MV-4-11 (cell line): ENCODE measurements around the gene KCTD1.
A peak's percentile ranks its signal among the peaks of the same experiment; 100 is the strongest.

Source experiments
- DNase-seq: peaks from one replicate; lab custom pipeline; 2025; lab: John Stamatoyannopoulos, UW

Gene KCTD1

GRCh38 chr18:26549263-26550094 lies 1.1 kb upstream of the KCTD1 start:
- DNase-seq = no peak

DNA sequence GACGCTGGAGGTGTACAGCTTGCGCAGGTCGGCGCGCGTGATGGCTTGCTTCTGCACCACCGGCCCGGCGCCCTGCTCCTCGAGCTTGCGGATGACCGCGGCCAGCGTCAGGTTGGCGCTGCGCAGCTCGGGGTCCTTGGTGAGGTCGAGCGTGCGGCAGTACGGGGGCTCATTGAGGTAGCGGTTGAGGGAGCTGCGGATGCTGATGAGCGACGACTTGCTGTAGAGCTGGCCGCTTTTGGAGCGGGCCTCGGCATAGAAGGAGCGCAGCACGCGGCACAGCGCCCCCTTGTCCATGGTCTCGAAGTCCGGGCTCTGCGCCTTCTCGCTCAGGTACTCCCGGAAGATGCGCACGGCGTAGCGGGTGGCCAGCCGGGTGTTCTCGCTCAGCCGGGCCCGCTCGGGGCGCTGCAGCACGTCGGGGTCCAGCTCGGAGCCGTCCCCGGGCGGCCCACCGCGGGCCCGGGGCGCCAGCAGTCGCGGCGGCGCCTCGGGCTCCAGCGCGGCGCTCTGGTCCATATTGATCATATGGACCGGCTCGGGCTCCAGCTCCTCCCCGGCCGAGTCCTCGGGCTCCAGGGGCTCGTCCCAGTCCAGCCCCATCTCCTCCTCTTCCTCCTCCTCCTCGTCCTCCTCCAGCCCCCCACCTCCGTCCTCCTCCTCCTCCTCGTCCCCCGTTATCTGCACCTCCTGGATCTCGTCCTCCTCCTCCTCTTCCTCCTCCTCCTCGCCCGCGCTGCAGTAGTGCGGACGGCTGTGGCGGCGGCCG lies 523 bp downstream of the KCTD1 start:
- DNase-seq = no peak

- DNase-seq = no peak
Measured at GRCh38 chr18:26546875-26547645, 1.3 kb downstream of the KCTD1 start.

- no peak for DNase-seq
Measured at GRCh38 chr18:26546170-26546874, 2.0 kb downstream of the KCTD1 start.

- no peak for DNase-seq
Measured at GRCh38 chr18:26545335-26546123, 2.8 kb downstream of the KCTD1 start.

- DNase-seq = no peak
Measured at GRCh38 chr18:26544451-26544850, 3.9 kb downstream of the KCTD1 start.

- DNase-seq = no peak
Measured at GRCh38 chr18:26543373-26543772, 5.0 kb downstream of the KCTD1 start.

- DNase-seq = peak; percentile 43
Measured at GRCh38 chr18:26540043-26540628, 8.2 kb downstream of the KCTD1 start.

DNA sequence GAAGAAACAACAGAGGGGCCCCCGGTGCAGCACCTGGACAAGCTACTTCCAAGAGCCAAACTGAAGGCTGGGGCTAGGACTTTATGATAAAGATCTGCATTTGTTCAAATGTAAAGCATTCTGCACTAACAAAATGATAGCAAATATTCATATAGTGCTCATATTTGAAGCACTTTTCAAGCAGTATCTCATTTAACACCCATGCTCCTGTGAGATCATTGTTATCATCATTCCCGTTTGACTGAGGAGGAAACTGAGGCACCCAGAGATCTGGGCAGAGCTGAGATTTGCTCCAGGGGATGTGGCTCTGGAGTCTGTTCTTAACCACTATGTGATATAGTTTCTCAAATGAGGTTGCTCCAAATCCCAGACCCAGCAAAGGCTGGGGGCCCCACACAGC lies 9.8 kb downstream of the KCTD1 start:
- DNase-seq = no peak

- DNase-seq = no peak
Measured at GRCh38 chr18:26536664-26537063, 11.7 kb downstream of the KCTD1 start.

DNA sequence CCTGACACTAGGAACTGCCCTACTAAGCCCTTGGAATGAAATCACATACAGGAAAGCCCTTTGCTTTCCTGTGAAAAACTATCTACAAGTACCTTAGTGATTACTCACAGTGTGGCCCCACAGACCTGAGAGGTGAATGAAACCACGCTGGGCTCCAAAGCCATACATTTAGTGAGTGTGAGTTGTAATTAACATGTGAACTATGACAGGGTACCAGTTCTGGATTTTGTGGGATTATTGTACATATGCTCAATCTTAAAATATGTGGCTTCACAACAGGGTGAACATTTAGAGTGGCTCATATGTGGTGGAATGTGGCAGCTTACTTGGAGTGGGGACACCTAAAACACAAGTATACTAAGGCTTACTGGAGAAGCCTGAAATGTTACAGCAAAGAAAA lies 12.3 kb downstream of the KCTD1 start:
- DNase-seq = no peak

DNA sequence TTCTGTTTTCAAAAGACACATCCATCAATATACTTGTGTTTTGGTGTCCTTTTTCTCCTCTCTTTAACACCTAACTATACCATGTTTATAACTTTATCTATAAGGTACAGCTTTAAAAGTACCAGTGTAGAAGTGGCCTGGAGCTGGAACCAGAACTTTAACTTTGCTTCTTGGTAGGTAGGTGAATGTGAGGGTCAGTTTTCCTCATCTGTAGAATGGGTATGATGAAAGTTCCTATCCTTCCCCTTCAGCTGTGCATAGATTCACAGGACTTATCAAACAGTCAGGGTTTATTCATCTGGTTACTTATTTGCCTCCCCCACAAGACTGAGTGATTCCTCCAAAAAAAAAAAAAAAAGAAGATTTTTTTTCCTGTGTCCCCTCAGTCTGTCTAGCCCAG lies 12.7 kb downstream of the KCTD1 start:
- no peak for DNase-seq

DNA sequence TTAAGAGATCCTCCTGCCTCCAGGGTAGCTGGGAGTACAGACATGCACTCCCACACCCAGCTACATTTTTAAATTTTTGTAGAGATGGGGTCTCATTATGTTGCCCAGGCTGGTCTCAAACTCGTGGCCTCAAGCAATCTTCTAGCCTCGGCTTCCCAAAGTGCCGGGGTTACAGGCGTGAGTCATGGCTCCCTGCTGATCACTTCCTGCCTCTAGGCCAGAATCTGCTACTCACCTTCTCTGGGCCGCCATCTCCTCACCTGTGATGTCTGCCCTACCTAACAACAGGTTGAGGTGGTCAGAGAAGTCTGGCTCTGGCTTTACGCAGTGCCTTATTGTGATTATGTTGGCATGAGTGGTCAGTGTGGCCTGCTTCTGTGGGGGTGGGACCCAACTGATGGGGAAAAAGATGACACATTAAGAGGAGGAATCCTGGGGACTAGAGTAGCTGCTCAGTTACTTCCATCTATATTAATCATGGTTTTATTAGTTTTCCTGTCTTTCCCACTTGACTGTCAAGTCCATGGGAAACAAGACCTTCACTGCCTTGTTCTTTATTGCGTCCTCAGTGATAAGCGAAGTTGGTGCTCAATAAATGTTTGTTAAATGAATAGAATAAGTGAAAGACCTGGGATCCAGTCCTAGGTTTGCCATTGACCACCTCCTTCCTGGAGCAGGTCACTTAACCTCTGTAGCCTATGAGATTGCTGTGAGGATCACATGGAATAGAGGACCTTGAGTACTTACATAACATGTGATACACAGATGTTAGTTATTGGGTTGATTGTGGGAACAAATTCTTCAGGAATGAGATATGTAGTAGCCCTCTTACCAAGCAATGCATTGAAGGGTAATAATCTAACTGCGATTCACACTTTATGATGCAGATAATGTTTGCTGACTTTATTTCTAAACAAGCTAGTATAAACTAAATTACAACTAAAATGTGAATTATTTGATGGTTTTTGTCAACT lies 15.7 kb downstream of the KCTD1 start:
- DNase-seq = no peak

DNA sequence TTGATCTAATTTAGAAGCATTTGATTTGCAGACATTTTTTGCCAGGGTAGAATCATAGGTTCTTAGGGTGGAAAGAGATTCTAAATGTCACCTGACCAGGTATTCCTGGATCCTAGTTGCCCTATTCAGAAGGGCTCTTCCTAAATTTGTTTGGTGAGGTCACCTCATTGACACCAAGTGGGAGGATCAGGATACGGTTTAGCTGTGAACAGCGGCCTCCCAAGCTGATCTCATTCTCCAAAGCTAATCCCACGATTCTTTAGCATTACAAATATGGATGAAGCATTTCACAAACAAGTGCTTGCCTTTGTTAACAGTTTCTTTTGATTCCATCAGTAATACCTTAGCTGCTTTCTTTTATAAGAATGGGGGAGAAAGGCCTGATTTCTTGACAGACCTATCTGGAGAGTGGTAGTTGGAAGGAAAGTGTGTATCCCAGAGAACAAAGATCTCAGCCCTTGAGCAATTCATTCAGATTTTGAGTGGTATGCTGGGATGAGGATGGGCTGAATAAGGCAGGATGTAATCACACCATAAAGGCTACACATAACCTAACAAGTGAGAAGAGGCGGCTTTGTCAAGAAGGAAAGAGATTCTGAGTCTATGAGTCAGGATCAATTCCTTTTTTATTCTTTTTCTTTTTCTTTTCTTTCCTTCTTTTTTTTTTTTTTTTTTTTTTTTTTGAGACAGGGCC lies 16.6 kb downstream of the KCTD1 start:
- DNase-seq = no peak

DNA sequence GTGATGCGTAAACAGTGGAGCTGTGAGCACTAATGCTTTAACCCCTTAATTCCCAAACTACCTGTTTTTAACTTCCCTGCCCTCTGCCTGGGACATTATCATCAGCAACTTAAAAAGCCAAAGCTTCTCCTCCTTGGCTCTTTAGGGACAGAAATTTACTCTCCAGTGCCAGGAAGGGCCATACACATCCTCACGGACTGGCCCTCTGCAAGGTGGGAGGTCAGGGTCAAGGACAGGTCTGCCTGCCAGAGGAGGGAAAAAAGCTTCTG lies 21.5 kb downstream of the KCTD1 start:
- no peak for DNase-seq

GRCh38 chr18:26526128-26526965 lies 22.0 kb downstream of the KCTD1 start:
- no peak for DNase-seq

DNA sequence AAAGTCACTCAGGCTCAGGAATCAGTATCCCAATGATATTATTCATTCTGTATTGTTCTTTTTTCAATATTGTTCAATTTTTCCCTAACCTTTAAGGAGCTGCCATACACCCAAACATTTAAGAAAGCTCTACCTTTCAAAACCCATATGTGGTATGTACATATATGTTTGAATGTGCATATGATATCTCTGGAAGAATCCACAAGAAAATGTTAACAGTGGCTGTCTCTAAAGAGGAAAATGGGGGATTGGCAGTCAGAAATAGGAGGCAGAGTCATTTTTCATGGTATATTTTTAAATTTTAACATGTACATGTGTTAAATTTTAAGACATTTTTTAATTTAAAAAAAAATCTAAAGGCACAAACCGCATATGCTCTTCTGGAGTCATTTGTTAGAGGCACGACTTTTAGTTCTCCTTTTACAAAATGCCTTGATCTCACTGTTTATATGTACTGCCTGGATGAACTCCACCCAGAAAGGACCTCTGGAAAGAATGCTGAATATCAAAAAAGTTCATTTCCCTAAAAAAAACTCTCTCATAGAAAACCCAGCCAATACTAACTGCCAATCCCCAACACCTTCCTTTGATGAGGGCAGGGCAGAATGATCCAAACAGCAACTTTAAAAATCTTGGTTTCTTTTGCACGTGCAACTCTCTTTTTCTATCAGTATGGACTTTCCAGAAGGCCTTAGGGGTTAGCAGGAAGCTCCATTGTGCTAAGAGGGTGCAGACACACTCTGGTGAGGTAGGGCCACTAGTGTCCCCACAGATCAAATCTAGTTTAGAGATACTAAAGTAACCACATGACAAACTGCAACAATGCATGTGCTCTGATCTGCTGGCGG lies 23.6 kb downstream of the KCTD1 start:
- DNase-seq = peak; percentile 51
